ENCODE data around the gene PATL1.

PATL1 gene

DNA sequence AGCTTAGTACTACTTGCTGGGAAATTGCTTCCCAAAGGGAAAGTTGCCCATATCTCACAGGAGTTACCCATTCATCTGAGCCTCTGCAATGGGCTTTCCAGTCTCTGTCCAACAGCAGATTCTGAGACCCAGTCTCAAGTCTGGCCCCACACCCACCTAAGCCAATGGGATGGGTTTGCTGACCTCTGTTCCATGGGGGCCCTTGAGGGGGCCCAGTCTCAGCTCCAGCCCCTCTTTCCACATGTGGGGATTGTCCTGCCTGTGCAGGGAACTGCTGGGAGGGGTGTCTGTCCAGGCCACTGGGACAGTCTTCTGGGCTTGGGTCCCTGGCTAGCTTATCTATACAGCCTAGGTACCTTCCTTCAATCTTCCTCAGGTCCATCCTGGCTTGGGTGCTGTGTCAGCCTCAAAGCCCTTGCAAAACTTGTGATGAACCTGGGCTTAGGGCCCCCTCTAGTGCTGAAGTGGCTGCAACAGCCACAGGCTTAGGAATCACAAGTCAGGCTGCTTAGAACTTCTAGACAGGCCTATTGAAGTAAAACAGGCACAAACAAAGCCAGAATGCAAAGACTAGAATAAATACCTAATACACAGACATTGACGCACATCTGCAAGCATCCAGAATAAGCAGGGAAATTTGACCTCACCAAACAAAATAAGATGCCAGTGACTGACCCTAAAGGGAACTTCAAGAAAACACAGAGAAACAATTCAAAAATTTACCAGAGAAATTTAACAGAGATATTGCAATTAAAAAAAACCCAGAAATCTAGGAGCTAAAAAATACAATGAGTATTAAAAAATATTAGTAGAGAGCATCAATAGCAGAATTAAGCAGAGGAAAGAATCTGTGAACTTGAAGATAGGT is 11.7 kb upstream of the PATL1 start:
- no peak overlapping the region for H3K4me3 ChIP-seq (ENCODE audit: low read depth, low read length)
- peak; percentile 96 for TF ChIP-seq CTCF (IDR thresholded peaks at IDR 0.05; ENCODE audit: control insufficient read depth, extremely low read depth, insufficient read depth)
- peak; percentile 65 for DNase-seq (ENCODE audit: low read depth)

- DNase-seq (ENCODE audit: low read depth), result no peak
- no peak for TF ChIP-seq CTCF (IDR thresholded peaks at IDR 0.05; ENCODE audit: control insufficient read depth, extremely low read depth, insufficient read depth)
- no peak overlapping the region for H3K4me3 ChIP-seq (ENCODE audit: low read depth, low read length)
Observed at GRCh38 chr11:59679347-59679746, 10.5 kb upstream of the PATL1 start.

DNA sequence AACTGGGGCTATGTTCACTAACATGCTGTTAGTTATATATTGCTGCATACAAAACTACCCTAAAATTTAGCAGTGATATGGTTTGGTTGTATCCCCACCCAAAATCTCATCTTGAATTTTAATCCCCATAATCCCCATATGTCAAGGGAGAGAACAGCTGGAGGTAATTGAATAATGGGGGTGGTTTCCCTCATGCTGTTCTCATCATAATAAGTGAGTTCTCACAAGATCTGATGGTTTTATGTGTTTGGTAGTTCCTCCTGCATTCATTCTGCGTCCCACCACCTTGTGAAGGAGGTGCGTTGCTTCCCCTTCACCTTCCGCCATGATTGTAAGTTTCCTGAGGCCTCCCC is 10.0 kb upstream of the PATL1 start:
- no peak overlapping the region for H3K4me3 ChIP-seq (ENCODE audit: low read depth, low read length)
- no peak for TF ChIP-seq CTCF (IDR thresholded peaks at IDR 0.05; ENCODE audit: control insufficient read depth, extremely low read depth, insufficient read depth)
- no peak for DNase-seq (ENCODE audit: low read depth)

DNA sequence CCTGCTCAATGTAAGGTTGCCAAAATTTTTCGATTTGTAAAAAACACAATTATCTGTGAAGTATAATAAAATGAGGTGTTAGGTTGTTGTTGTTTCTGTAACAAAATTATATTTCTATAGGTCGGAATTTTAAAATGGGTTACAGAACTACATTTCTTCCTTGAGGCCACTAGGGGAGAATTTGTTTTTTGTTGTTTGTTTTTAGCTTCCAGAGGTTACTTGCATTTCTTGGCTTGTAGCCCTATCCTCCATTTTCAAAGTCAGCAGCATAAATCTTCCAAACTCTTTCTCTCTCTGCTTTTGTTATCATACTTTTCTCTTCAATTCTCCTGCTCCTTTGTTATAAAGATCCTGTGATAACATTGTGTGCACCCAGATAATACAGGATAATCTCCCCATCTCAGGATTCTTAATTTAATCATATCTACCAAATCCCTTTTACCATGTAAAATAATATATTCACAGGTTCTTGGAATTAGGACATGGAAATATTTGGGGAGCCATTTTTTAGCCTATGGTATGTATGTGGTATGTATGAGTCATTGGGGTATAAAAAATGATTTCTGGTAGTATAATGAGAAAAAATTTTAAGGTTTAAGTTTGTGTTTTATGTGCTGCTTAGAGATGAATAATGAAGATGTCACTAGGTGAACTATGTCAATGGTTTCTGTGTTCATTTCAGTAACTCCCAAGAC is 9.4 kb upstream of the PATL1 start:
- TF ChIP-seq CTCF (IDR thresholded peaks at IDR 0.05; ENCODE audit: control insufficient read depth, extremely low read depth, insufficient read depth), result no peak
- DNase-seq (ENCODE audit: low read depth), result no peak
- no peak overlapping the region for H3K4me3 ChIP-seq (ENCODE audit: low read depth, low read length)

GRCh38 chr11:59676205-59676604 is 7.4 kb upstream of the PATL1 start:
- DNase-seq (ENCODE audit: low read depth), result no peak
- no peak overlapping the region for H3K4me3 ChIP-seq (ENCODE audit: low read depth, low read length)
- no peak for TF ChIP-seq CTCF (IDR thresholded peaks at IDR 0.05; ENCODE audit: control insufficient read depth, extremely low read depth, insufficient read depth)

DNA sequence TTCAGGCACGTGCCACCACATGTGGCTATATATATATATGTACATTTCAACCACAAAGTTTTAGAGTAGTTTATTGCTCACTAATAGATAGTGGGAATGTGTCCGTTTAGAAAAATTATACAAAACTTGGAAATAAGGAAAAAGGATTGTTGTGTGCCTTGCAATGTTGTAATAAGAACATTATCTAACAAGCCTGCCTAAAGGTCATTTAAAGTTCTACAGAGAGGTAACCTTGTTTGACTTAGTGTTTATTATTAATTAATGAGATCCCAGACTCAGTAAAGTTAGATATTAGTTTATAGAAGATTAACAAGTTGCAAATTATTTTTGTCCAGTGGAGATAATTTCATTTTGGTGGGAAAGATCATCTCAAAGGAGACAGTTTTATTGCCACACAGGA is 5.5 kb upstream of the PATL1 start:
- no peak overlapping the region for H3K4me3 ChIP-seq (ENCODE audit: low read depth, low read length)
- TF ChIP-seq CTCF (IDR thresholded peaks at IDR 0.05; ENCODE audit: control insufficient read depth, extremely low read depth, insufficient read depth), result no peak
- DNase-seq (ENCODE audit: low read depth), result no peak

Measured in LNCaP clone FGC (cell line).